Uterus (tissue), 4 donors: ENCODE results near the gene KRT15. TPM values are rescaled to one million over a fixed set of nuclear protein-coding genes. Genes with fewer than 3 reads are reported as not detected.
A peak's percentile ranks its signal among the peaks of the same experiment; 100 is the strongest.

Experiments used
- DNase-seq, 2 donors: peaks; one replicate each; pipeline ENCODE4 v3.0.0-alpha.2; 2019 to 2020
- H3K27ac ChIP-seq, 2 donors: fragments of 200-600 bp; sonication (generic); 1 replicate in 1 of 2; 2 replicates in 1 of 2; pipeline ENCODE4 v1.5.1; 2016 to 2018
- H3K27me3 ChIP-seq, 2 donors: fragments of 200-600 bp; sonication (generic); one replicate each; pipeline ENCODE4 v1.5.1; 2018 to 2019; ENCODE audit warnings: control low read depth in 1 of 2
- H3K36me3 ChIP-seq, 2 donors: fragments of 200-600 bp; sonication (generic); one replicate each; pipeline ENCODE4 v1.5.1; 2019; ENCODE audit warnings: control low read depth in 1 of 2
- H3K4me1 ChIP-seq, 2 donors: fragments of 200-600 bp; sonication (generic); one replicate each; pipeline ENCODE4 v1.5.1; 2018 to 2019; ENCODE audit warnings: control low read depth in 1 of 2
- H3K4me3 ChIP-seq, 2 donors: fragments of 200-600 bp; sonication (generic); 1 replicate in 1 of 2; 2 replicates in 1 of 2; pipeline ENCODE4 v1.5.1; 2018 to 2019; ENCODE audit warnings: mild to moderate bottlenecking in 1 of 2
- H3K9me3 ChIP-seq, 2 donors: fragments of 200-600 bp; sonication (generic); one replicate each; pipeline ENCODE4 v1.5.1; 2019; ENCODE audit warnings: control low read depth in 1 of 2
- CTCF ChIP-seq, 4 experiments: fragments of 200-600 bp in 2 of 4; fragments of 450-650 bp in 2 of 4; sonication (generic) in 2 of 4; IDR thresholded peaks; one replicate each; pipeline ENCODE4 v1.5.1; 2016 to 2019; ENCODE audit warnings: antibody characterized with exemption in 4 of 4, mild to moderate bottlenecking in 2 of 4, moderate library complexity in 1 of 4
- POLR2A ChIP-seq, 2 donors: fragments of 450-650 bp; IDR thresholded peaks; one replicate each; pipeline ENCODE4 v1.6.1; 2016; ENCODE audit warnings: antibody characterized with exemption in 2 of 2, mild to moderate bottlenecking in 1 of 2, moderate library complexity in 1 of 2
- intact Hi-C: fragments of 100-400 bp; cut with DNase I; formaldehyde crosslinking; loops from one replicate; pipeline ENCODE4 v1.15.1; 2023; ENCODE audit warnings: low total_unique reads
- total RNA-seq, 4 donors: library from RNA; depleted of rRNA in 3 of 4; stranded (reverse); fragments of >200 nt in 3 of 4; gene quantifications; one replicate each; pipeline versions ENCODE4 v1.1.0 to v1.2.4, GENCODE V29; 2014 to 2023
- donor health status: DM: yes; HTN: yes; CAD: no.

KRT15 gene
- total RNA-seq, 4 donors from 2014 or later: 0.41 to 11.5 (median 1.6) TPM; not detected in 1

GRCh38 chr17:41490000-41490990 lies 28.4 kb downstream of the KRT15 start:
- H3K4me1 ChIP-seq: no peaks in the 10 kb centered on the region
- H3K4me3 ChIP-seq: no peak overlapping the region
- intact Hi-C loops: no loop called here
- H3K27me3 ChIP-seq: no peaks in the 10 kb centered on the region
- H3K9me3 ChIP-seq: no peaks in the 10 kb centered on the region
- no peak for DNase-seq
- H3K27ac ChIP-seq: no peak overlapping the region
- TF ChIP-seq POLR2A (IDR thresholded peaks at IDR 0.05) (no peak), CTCF (IDR thresholded peaks at IDR 0.05) (no peak)
- H3K36me3 ChIP-seq: no peaks in the 10 kb centered on the region

GRCh38 chr17:41489531-41489930 lies 29.2 kb downstream of the KRT15 start, which contains the start of gene KRT36:
TSS of gene KRT36 (minus strand) at chr17:41489910. CDS start at chr17:41489864, 46 bp downstream.
- no peaks in the 10 kb centered on the region for H3K4me1 ChIP-seq
- no peaks in the 10 kb centered on the region for H3K9me3 ChIP-seq
- intact Hi-C loops: no loop called here
- H3K27me3 ChIP-seq: no peaks in the 10 kb centered on the region
- DNase-seq: no peak
- TF ChIP-seq POLR2A (IDR thresholded peaks at IDR 0.05) (no peak), CTCF (IDR thresholded peaks at IDR 0.05) (no peak)
- H3K36me3 ChIP-seq: no peaks in the 10 kb centered on the region
- no peak within 1 kb of the TSS for H3K27ac ChIP-seq
- H3K4me3 ChIP-seq: no peak within 1 kb of the TSS

GRCh38 chr17:41486809-41487530 lies 31.7 kb downstream of the KRT15 start:
- no peak for DNase-seq
- Histone ChIP-seq H3K4me1 (no peaks in the 10 kb centered on the region), H3K4me3 (no peak overlapping the region), H3K9me3 (no peaks in the 10 kb centered on the region), H3K27me3 (no peaks in the 10 kb centered on the region), H3K27ac (no peak overlapping the region), H3K36me3 (no peaks in the 10 kb centered on the region)
- TF ChIP-seq CTCF (IDR thresholded peaks at IDR 0.05) (peak in 1 of 4 experiments; percentile 15), POLR2A (IDR thresholded peaks at IDR 0.05) (no peak)
- intact Hi-C loops: no loop called here

- Histone ChIP-seq H3K36me3 (no peaks in the 10 kb centered on the region), H3K9me3 (no peaks in the 10 kb centered on the region), H3K27ac (no peak overlapping the region), H3K4me1 (no peaks in the 10 kb centered on the region), H3K27me3 (no peaks in the 10 kb centered on the region), H3K4me3 (no peak overlapping the region)
- no peak for DNase-seq
- intact Hi-C loops: no loop called here
- TF ChIP-seq POLR2A (IDR thresholded peaks at IDR 0.05) (no peak), CTCF (IDR thresholded peaks at IDR 0.05) (no peak)
Measured at GRCh38 chr17:41486316-41486715, 32.4 kb downstream of the KRT15 start.
